Measurements from ENCODE around the gene SASH1.

DNA sequence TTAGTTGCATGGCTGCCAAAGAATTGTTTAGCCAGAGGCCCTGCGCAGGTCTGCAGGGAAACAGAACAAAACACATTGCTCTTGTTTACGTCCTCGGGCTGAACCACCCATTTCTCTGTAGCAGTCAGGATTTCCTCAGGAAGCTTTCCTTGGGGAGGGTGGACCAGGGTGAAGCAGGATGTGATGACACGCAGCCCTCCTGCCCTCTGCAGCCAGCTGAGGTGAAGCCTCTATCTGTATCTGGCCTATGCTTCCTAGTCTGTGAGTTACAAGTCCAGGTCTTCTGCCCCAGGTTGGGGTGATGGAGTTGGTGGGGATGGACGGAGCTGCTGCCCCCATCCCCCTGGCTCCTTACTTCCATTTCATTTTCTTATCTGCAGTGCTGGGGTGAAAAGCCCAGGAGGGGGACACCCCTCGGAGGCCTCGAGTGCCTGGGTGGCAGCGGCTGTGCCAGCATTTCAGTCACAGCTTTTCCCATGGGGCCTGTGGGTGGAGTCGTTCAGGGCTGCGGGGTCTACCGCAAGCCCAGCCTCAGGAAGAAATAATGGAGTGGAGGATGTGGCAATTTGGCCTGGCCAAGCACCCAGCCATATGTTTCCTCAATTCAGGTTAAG is 24.9 kb downstream of the SASH1 start:
- TF ChIP-seq EP300 (IDR thresholded peaks at IDR 0.05) (no peak), POLR2A (IDR thresholded peaks at IDR 0.05) (no peak)

Data from ovary (tissue), 1 donor.